ENCODE data around the gene CABYR. TPM values are rescaled to one million over a fixed set of nuclear protein-coding genes. Genes with fewer than 3 reads are reported as not detected.

Gene CABYR
- total RNA-seq, 4 donors from 2014 or later = 0.76 to 3.6 (median 1.2) TPM

DNA sequence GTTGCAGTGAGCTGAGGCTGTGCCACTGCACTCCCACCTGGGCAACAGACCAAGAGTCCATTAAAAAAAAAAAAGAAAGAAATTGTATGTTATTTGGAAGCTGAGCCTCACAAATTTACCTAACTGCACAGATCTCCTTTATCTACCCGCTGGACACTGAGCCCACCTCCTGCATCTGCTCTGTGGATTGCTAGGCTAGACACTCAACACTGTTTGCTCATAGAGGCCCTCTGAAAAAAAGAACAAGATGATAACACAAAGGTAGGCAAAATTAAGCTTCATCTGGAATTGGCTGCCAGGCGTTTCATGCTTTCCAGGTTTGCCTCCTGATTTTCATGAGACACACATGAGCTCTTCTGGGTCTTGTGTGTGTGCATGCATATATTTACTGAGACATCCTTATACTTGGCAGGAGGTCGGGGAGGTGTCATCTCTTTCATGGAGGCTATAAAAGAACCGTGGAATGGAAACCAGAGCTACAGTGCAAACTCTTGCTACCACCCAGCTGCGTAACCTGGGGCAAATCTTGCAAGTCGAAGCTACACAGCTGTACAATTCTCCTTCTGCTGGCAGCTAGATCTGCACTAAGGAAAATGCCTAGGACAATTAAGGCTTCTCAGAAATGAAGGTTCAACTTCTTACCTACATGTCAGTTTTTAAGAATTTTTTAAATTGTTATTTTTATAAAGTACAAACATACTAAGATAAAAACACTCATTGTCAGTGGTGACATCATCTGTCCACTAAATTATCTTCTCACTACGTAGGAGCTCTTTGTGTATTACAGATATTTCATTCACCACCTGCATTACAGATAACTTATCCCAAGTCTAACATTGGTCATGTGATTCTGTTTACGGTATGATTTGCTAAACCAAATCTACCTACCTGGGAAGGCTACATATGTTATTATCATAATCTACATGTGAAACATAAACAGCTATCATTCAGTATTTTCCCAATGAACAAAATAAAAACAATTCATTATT is 63.1 kb downstream of the CABYR start:
- H3K36me3 ChIP-seq = no peaks in the 10 kb centered on the region
- 49% methylated on average over 8 of the region's 8 CpGs for WGBS

DNA sequence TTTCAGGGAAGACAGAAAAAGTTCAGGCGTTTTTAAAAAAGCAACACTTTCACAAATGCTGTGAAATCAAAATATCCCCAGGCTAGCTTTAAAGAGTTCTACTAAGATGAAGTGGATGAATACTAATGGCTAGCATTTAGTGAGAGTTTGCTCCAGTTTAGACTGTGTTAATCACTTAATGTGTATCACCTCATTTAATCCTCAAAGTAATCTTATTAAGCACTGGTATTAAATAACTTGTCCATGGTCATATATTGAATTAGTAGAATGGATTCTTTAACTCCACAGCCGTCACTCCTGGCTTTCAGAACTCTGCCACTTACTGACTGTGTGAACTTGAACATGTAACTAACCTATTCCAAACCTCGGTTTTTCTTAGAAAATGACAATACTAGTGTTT is 66.0 kb downstream of the CABYR start:
- no peak for DNase-seq (ENCODE audit: low spot score in 2 of 2)
- Histone ChIP-seq H3K36me3 (no peaks in the 10 kb centered on the region), H3K9me3 (no peaks in the 10 kb centered on the region), H3K27ac (no peak overlapping the region), H3K4me1 (no peaks in the 10 kb centered on the region), H3K27me3 (no peaks in the 10 kb centered on the region), H3K4me3 (no peak overlapping the region)
- TF ChIP-seq EP300 (IDR thresholded peaks at IDR 0.05) (no peak), POLR2AphosphoS5 (IDR thresholded peaks at IDR 0.05) (no peak), POLR2A (IDR thresholded peaks at IDR 0.05) (no peak)
- TF ChIP-seq, protein P1, sequence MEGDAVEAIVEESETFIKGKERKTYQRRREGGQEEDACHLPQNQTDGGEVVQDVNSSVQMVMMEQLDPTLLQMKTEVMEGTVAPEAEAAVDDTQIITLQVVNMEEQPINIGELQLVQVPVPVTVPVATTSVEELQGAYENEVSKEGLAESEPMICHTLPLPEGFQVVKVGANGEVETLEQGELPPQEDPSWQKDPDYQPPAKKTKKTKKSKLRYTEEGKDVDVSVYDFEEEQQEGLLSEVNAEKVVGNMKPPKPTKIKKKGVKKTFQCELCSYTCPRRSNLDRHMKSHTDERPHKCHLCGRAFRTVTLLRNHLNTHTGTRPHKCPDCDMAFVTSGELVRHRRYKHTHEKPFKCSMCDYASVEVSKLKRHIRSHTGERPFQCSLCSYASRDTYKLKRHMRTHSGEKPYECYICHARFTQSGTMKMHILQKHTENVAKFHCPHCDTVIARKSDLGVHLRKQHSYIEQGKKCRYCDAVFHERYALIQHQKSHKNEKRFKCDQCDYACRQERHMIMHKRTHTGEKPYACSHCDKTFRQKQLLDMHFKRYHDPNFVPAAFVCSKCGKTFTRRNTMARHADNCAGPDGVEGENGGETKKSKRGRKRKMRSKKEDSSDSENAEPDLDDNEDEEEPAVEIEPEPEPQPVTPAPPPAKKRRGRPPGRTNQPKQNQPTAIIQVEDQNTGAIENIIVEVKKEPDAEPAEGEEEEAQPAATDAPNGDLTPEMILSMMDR (IDR thresholded peaks at IDR 0.05) = no peak
- 88% methylated on average over 3 of the region's 3 CpGs for WGBS

More for the DNA sequence above, 63.1 kb downstream of the CABYR start:
- Histone ChIP-seq H3K4me3 (no peak overlapping the region), H3K27me3 (no peaks in the 10 kb centered on the region), H3K4me1 (no peaks in the 10 kb centered on the region), H3K9me3 (no peaks in the 10 kb centered on the region), H3K27ac (no peak overlapping the region)
- TF ChIP-seq EP300 (IDR thresholded peaks at IDR 0.05) (no peak), POLR2AphosphoS5 (IDR thresholded peaks at IDR 0.05) (no peak), POLR2A (IDR thresholded peaks at IDR 0.05) (no peak)
- TF ChIP-seq, protein P1 (IDR thresholded peaks at IDR 0.05) = no peak
- no peak for DNase-seq (ENCODE audit: low spot score in 2 of 2)

DNA sequence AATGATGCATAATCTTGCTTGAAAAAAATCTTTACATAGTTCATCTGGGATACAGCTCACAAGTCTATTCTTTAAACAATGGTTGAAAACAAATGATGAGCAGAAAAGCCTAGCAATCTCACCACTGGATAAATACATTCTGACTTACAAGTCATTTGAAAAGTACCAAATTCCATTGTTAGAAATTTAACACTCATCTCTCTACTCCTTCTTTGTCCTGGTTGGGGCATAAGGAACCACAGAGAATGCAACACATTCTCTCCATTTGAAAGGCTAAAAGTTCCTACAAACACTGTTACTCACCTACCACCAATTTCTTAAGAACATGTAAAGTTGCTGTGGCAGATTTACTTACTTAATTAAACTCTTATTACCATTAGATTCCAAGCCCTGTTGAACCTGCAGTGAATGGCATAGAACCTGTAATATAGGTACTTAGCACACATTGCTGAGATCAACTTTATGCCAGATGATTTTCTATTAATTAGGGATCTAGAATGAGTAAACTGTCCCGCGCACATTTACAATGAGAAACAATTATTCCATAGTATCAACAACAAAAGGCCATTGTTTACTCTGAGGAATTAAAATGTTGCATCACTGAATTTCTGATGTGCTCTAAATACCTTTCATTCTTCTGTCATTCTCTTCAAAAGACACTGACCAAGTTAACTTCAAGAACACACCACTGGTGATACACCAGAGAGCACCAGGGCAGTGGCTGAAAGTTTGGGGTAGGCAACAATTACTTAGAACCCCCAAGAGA is 69.6 kb downstream of the CABYR start:
- Histone ChIP-seq H3K36me3 (no peaks in the 10 kb centered on the region), H3K27me3 (no peaks in the 10 kb centered on the region), H3K4me3 (no peak overlapping the region), H3K27ac (no peak overlapping the region), H3K4me1 (no peaks in the 10 kb centered on the region), H3K9me3 (no peaks in the 10 kb centered on the region)
- WGBS = 39% methylated on average over 2 of the region's 2 CpGs
- DNase-seq (ENCODE audit: low spot score in 2 of 2) = no peak
- TF ChIP-seq EP300 (IDR thresholded peaks at IDR 0.05) (no peak), POLR2AphosphoS5 (IDR thresholded peaks at IDR 0.05) (no peak), POLR2A (IDR thresholded peaks at IDR 0.05) (no peak)
- TF ChIP-seq, protein P1 (IDR thresholded peaks at IDR 0.05) = no peak

DNA sequence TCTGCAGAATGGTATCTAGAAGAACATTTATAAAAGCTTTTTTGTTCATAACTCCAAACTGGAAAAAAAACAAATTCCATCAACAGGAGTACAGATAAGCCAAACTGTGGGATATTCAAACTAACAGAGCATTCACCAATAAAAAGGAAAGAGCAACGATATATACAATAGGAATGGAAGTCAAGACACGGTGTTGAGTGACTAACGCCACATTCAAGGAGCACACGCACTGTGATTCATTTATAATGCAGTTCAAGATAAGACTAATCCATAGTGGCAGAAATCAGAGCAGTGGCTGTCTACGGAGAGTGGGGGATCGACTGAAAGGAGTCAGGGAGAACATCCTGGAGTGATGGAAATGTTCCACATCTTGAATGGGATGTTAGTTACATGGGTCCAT is 70.7 kb downstream of the CABYR start:
- Histone ChIP-seq H3K27ac (no peak overlapping the region), H3K9me3 (no peaks in the 10 kb centered on the region), H3K27me3 (no peaks in the 10 kb centered on the region), H3K4me3 (no peak overlapping the region), H3K36me3 (no peaks in the 10 kb centered on the region), H3K4me1 (no peaks in the 10 kb centered on the region)
- WGBS = 89% methylated on average over 6 of the region's 6 CpGs
- DNase-seq (ENCODE audit: low spot score in 2 of 2) = no peak
- TF ChIP-seq POLR2AphosphoS5 (IDR thresholded peaks at IDR 0.05) (no peak), EP300 (IDR thresholded peaks at IDR 0.05) (no peak), POLR2A (IDR thresholded peaks at IDR 0.05) (no peak)
- TF ChIP-seq, protein P1 (IDR thresholded peaks at IDR 0.05) = no peak

Other genes starting within 250 kb of the CABYR start
- 100 to 1,000 TPM in 1 of 4 donors, 10 to 100 TPM in 3; 74.9 to 126 (median 86.5) TPM for gene TTC39C, start 124.3 kb upstream of the CABYR start, total RNA-seq